ENCODE data around the gene LRRK1. TPM values are rescaled to one million over a fixed set of nuclear protein-coding genes. Genes with fewer than 3 reads are reported as not detected.

The LRRK1 gene
- polyA plus RNA-seq, 1 of the 3 experiments (the other 2 are of a cell fraction) = 6.9 TPM

DNA sequence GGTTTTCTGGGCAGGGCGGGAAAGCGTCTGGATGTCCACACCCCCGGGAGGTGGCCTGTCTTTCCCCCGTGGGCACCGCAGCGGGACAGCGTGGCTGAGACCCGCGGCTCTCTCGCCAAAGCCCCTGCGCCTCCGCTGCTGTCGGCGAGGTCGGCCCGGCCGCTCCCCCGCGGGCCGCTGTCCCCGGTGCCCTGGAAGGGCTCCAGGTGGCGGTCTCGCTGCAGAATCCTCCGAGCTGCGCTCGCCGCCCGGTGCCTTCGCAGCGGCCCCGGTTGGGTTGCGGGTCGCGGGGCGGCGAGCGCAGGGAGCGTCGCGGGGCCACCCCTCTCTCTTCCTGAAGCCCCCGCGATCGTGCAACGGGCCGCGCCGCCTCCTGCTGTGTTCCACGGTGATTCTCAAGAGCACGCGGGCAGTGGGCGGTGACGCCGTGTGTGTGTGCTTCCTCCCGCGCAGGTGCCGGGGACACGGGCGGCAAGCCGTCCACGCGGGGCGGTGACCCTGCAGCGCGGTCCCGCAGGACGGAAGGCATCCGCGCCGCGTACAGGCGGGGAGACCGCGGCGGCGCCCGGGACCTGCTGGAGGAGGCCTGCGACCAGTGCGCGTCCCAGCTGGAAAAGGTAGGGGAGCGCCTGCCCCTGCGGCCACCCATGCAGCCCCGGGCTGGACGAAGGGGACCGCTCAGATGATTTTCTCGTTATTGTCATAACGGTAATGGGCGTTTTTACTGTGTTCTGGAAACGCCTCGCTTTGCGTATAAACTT, 54.4 kb downstream of the LRRK1 start:
- no peaks in the 10 kb centered on the region for H3F3A ChIP-seq (replicated peaks; ENCODE audit: insufficient read depth)
- no peaks in the 10 kb centered on the region for H3K27me3 ChIP-seq (ENCODE audit: insufficient read depth)
- H3K4me3 ChIP-seq (ENCODE audit: low read depth in 2 of 2, low read length in 1 of 2) = peak overlapping the region in 1 of 2 experiments; percentile 23; a peak in 1 of 4 replicates
- no peaks in the 10 kb centered on the region for H3K79me2 ChIP-seq (ENCODE audit: insufficient read depth)
- H3K4me1 ChIP-seq (ENCODE audit: control insufficient read depth in 1 of 2, insufficient read depth in 2 of 2, low read depth in 1 of 2, low read length in 1 of 2) = peaks cover 0 to 6% of the 10 kb centered on the region in 2 experiments; a peak in 2 of 4 replicates
- H3K9ac ChIP-seq = no peak overlapping the region
- peak; percentile 87 for DNase-seq
- H3K4me2 ChIP-seq = no peak overlapping the region
- H3K36me3 ChIP-seq (replicated peaks in 1 of 2; ENCODE audit: control insufficient read depth in 1 of 2, insufficient read depth in 2 of 2, low read length in 1 of 2) = no peaks in the 10 kb centered on the region
- TF ChIP-seq TCF12 (IDR thresholded peaks at IDR 0.05) (no peak), NRF1 (IDR thresholded peaks at IDR 0.05; ENCODE audit: low read depth, low read length) (no peak), SIN3A (IDR thresholded peaks at IDR 0.05; ENCODE audit: borderline replicate concordance, low read depth, low read length) (no peak), RXRA (IDR thresholded peaks at IDR 0.05; ENCODE audit: borderline replicate concordance, low read depth) (no peak), FOSL2 (IDR thresholded peaks at IDR 0.05; ENCODE audit: borderline replicate concordance, low read depth) (no peak), GABPA (IDR thresholded peaks at IDR 0.05; ENCODE audit: low read depth) (no peak), YY1 (IDR thresholded peaks at IDR 0.05; ENCODE audit: low read depth) (no peak), GATA2 (CRISPR knock-in tag; IDR thresholded peaks at IDR 0.05) (no peak)
- TF ChIP-seq, protein P1, sequence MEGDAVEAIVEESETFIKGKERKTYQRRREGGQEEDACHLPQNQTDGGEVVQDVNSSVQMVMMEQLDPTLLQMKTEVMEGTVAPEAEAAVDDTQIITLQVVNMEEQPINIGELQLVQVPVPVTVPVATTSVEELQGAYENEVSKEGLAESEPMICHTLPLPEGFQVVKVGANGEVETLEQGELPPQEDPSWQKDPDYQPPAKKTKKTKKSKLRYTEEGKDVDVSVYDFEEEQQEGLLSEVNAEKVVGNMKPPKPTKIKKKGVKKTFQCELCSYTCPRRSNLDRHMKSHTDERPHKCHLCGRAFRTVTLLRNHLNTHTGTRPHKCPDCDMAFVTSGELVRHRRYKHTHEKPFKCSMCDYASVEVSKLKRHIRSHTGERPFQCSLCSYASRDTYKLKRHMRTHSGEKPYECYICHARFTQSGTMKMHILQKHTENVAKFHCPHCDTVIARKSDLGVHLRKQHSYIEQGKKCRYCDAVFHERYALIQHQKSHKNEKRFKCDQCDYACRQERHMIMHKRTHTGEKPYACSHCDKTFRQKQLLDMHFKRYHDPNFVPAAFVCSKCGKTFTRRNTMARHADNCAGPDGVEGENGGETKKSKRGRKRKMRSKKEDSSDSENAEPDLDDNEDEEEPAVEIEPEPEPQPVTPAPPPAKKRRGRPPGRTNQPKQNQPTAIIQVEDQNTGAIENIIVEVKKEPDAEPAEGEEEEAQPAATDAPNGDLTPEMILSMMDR (IDR thresholded peaks at IDR 0.05) = no peak
- TF ChIP-seq, protein P2, sequence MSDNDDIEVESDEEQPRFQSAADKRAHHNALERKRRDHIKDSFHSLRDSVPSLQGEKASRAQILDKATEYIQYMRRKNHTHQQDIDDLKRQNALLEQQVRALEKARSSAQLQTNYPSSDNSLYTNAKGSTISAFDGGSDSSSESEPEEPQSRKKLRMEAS (IDR thresholded peaks at IDR 0.05; ENCODE audit: low read depth) = no peak
- TF ChIP-seq, protein P3, sequence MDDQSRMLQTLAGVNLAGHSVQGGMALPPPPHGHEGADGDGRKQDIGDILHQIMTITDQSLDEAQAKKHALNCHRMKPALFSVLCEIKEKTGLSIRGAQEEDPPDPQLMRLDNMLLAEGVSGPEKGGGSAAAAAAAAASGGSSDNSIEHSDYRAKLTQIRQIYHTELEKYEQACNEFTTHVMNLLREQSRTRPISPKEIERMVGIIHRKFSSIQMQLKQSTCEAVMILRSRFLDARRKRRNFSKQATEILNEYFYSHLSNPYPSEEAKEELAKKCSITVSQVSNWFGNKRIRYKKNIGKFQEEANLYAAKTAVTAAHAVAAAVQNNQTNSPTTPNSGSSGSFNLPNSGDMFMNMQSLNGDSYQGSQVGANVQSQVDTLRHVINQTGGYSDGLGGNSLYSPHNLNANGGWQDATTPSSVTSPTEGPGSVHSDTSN (IDR thresholded peaks at IDR 0.05) = no peak
- 59% methylated on average over 31 of the region's 90 CpGs for WGBS (ENCODE audit: low lambda C conversion rate)
- ChIA-PET POLR2A (no interaction called here), CTCF (interaction anchor here (0.9 to 2.7 kb wide), 3 partner anchors 34 to 71 kb away, joined by 3 to 9 read pairs (median 4); no protein-coding TSS in a partner anchor)
- H3K9me3 ChIP-seq = no peaks in the 10 kb centered on the region
- no peak overlapping the region for H3K27ac ChIP-seq (ENCODE audit: low read depth in 2 of 2, low read length in 1 of 2)
- H3K9me2 ChIP-seq = no peaks in the 10 kb centered on the region
- H4K20me1 ChIP-seq (ENCODE audit: insufficient read depth) = no peaks in the 10 kb centered on the region
- no peak overlapping the region for H2AFZ ChIP-seq (ENCODE audit: low read depth)

DNA sequence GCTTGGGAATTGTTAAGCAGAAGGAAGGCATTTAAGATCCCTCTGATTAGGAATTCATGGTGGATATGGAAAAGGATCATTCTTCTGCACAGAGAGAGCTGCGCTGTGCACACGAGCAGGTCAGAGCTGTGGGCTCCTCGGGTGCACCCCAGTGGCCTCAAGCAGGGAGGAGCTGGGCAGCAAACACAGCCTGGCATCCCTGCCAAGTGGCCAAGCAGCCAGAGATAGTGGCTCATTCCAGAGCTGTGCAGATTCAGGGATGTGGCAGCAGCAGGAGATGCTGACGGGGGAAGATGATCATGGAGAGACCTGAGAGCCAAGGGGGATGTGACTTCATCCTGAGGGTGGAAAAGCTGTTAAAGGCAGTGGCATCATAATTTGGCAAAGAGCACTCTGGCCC, 55.9 kb downstream of the LRRK1 start:
- POLR2A ChIA-PET = no interaction called here
- no peak for DNase-seq
- H3K9me2 ChIP-seq = no peaks in the 10 kb centered on the region
- peaks cover 0 to 6% of the 10 kb centered on the region in 2 experiments; a peak in 2 of 4 replicates for H3K4me1 ChIP-seq (ENCODE audit: control insufficient read depth in 1 of 2, insufficient read depth in 2 of 2, low read depth in 1 of 2, low read length in 1 of 2)
- no peak overlapping the region for H3K4me3 ChIP-seq (ENCODE audit: low read depth in 2 of 2, low read length in 1 of 2)
- WGBS (ENCODE audit: low lambda C conversion rate) = 89% methylated on average over 4 of the region's 4 CpGs
- H3K9me3 ChIP-seq = no peaks in the 10 kb centered on the region
- no peaks in the 10 kb centered on the region for H3K27me3 ChIP-seq (ENCODE audit: insufficient read depth)
- H3K27ac ChIP-seq (ENCODE audit: low read depth in 2 of 2, low read length in 1 of 2) = no peak overlapping the region
- no peaks in the 10 kb centered on the region for H3F3A ChIP-seq (replicated peaks; ENCODE audit: insufficient read depth)
- H3K36me3 ChIP-seq (replicated peaks in 1 of 2; ENCODE audit: control insufficient read depth in 1 of 2, insufficient read depth in 2 of 2, low read length in 1 of 2) = no peaks in the 10 kb centered on the region
- CTCF ChIA-PET = interaction anchor here (0.9 to 2.8 kb wide), 6 partner anchors 9 to 57 kb away, joined by 3 to 8 read pairs (median 3); no protein-coding TSS in a partner anchor
- no peak overlapping the region for H3K9ac ChIP-seq
- H4K20me1 ChIP-seq (ENCODE audit: insufficient read depth) = no peaks in the 10 kb centered on the region
- H2AFZ ChIP-seq (ENCODE audit: low read depth) = no peak overlapping the region
- no peaks in the 10 kb centered on the region for H3K79me2 ChIP-seq (ENCODE audit: insufficient read depth)
- no peak overlapping the region for H3K4me2 ChIP-seq
- TF ChIP-seq GATA2 (CRISPR knock-in tag; IDR thresholded peaks at IDR 0.05) (no peak), CHD2 (IDR thresholded peaks at IDR 0.05; ENCODE audit: low read length, partially characterized antibody) (no peak), TEAD4 (IDR thresholded peaks at IDR 0.05; ENCODE audit: borderline replicate concordance, insufficient read depth) (no peak), RXRA (IDR thresholded peaks at IDR 0.05; ENCODE audit: borderline replicate concordance, low read depth) (no peak), MXI1 (IDR thresholded peaks at IDR 0.05; ENCODE audit: low read depth, low read length) (no peak), MEF2A (IDR thresholded peaks at IDR 0.05; ENCODE audit: borderline replicate concordance, low read depth) (no peak), NRF1 (IDR thresholded peaks at IDR 0.05; ENCODE audit: low read depth, low read length) (no peak), POLR2AphosphoS5 (IDR thresholded peaks at IDR 0.05; ENCODE audit: low read depth, low read length) (no peak), FOSL2 (IDR thresholded peaks at IDR 0.05; ENCODE audit: borderline replicate concordance, low read depth) (no peak), RAD21 (IDR thresholded peaks at IDR 0.05; ENCODE audit: low read length) (no peak)
- TF ChIP-seq, protein P3 (IDR thresholded peaks at IDR 0.05) = no peak
- TF ChIP-seq, protein P4, sequence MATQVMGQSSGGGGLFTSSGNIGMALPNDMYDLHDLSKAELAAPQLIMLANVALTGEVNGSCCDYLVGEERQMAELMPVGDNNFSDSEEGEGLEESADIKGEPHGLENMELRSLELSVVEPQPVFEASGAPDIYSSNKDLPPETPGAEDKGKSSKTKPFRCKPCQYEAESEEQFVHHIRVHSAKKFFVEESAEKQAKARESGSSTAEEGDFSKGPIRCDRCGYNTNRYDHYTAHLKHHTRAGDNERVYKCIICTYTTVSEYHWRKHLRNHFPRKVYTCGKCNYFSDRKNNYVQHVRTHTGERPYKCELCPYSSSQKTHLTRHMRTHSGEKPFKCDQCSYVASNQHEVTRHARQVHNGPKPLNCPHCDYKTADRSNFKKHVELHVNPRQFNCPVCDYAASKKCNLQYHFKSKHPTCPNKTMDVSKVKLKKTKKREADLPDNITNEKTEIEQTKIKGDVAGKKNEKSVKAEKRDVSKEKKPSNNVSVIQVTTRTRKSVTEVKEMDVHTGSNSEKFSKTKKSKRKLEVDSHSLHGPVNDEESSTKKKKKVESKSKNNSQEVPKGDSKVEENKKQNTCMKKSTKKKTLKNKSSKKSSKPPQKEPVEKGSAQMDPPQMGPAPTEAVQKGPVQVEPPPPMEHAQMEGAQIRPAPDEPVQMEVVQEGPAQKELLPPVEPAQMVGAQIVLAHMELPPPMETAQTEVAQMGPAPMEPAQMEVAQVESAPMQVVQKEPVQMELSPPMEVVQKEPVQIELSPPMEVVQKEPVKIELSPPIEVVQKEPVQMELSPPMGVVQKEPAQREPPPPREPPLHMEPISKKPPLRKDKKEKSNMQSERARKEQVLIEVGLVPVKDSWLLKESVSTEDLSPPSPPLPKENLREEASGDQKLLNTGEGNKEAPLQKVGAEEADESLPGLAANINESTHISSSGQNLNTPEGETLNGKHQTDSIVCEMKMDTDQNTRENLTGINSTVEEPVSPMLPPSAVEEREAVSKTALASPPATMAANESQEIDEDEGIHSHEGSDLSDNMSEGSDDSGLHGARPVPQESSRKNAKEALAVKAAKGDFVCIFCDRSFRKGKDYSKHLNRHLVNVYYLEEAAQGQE (IDR thresholded peaks at IDR 0.05; ENCODE audit: low read depth, low read length) = no peak
